ENCODE data around the gene KRTAP5-2.
"Not testable (repeated sequence)": the region's sequence is repeated elsewhere in the genome, so short reads cannot be mapped to it uniquely, and the experiment has no call there.

The KRTAP5-2 gene

GRCh38 chr11:1576825-1577224 is 21.3 kb downstream of the KRTAP5-2 start:
- no peak for DNase-seq (ENCODE audit: low read depth)
- H3K4me3 ChIP-seq (ENCODE audit: low read depth, low read length): no peak overlapping the region
- TF ChIP-seq CTCF (IDR thresholded peaks at IDR 0.05; ENCODE audit: control insufficient read depth, extremely low read depth, insufficient read depth): no peak

- H3K4me3 ChIP-seq (ENCODE audit: low read depth, low read length); DNase-seq (ENCODE audit: low read depth): not testable (repeated sequence)
These were observed 22.3 kb downstream of the KRTAP5-2 start for GRCh38 chr11:1575756-1576155.

GRCh38 chr11:1574933-1575242 is 23.2 kb downstream of the KRTAP5-2 start:
- no peak overlapping the region for H3K4me3 ChIP-seq (ENCODE audit: low read depth, low read length)

GRCh38 chr11:1574238-1574932 is 23.7 kb downstream of the KRTAP5-2 start:
- peak; percentile 92 for TF ChIP-seq CTCF (IDR thresholded peaks at IDR 0.05; ENCODE audit: control insufficient read depth, extremely low read depth, insufficient read depth)
- peak overlapping the region; percentile 67 for H3K4me3 ChIP-seq (ENCODE audit: low read depth, low read length)
- DNase-seq (ENCODE audit: low read depth): no peak

More at GRCh38 chr11:1574933-1575242, 23.2 kb downstream of the KRTAP5-2 start:
- DNase-seq (ENCODE audit: low read depth): no peak
- no peak for TF ChIP-seq CTCF (IDR thresholded peaks at IDR 0.05; ENCODE audit: control insufficient read depth, extremely low read depth, insufficient read depth)

- peak overlapping the region; percentile 67 for H3K4me3 ChIP-seq (ENCODE audit: low read depth, low read length)
- no peak for TF ChIP-seq CTCF (IDR thresholded peaks at IDR 0.05; ENCODE audit: control insufficient read depth, extremely low read depth, insufficient read depth)
- peak; percentile 67 for DNase-seq (ENCODE audit: low read depth)
These were observed 24.2 kb downstream of the KRTAP5-2 start for GRCh38 chr11:1573903-1574237.

- DNase-seq (ENCODE audit: low read depth): no peak
- peak overlapping the region; percentile 67 for H3K4me3 ChIP-seq (ENCODE audit: low read depth, low read length)
These were observed 24.8 kb downstream of the KRTAP5-2 start for GRCh38 chr11:1573077-1573902.

More at GRCh38 chr11:1573077-1573902, 24.8 kb downstream of the KRTAP5-2 start:
- no peak for TF ChIP-seq CTCF (IDR thresholded peaks at IDR 0.05; ENCODE audit: control insufficient read depth, extremely low read depth, insufficient read depth)

Measured in LNCaP clone FGC (cell line).